NCI-H774 (cell line): ENCODE results near the gene ALDH3A1.

Experiments used
- DNase-seq: peaks from one replicate; lab custom pipeline; 2025; lab: John Stamatoyannopoulos, UW

Gene ALDH3A1

DNA sequence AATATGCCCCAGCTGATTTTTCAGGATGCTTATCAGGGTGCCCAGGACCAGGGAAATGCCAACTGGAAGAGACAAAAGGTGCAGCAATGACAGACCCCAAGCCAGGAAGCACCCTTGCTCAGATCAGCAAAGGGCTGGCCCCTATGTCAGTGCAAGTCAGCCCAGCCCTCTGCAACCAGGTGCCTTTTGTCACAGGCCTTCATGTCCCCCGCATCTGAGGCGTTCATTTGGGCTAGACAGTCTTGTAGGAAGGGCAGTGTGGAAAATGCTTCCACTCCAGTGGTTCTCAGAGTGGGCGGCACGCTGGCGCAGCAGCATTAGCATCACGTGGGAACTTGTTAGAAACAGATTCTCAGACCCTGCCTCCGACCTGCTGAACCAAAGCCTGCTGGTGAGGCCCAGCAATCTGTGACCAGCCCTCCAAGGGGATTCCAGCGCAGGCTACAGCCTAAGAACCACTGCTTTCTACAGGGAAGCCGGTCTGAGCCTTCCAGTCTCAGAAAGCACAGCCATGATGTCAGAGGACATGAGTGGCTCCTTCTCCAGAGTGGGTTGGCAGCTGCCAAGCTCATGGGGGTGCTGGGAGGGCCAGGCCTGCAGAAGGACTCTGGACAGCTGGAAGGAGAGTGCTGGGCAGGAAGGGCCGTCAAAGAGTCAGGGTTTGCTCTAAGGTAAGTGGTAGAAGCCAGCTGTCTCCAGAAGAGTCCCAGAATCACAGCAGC, 44.8 kb downstream of the ALDH3A1 start:
- DNase-seq, result no peak

DNA sequence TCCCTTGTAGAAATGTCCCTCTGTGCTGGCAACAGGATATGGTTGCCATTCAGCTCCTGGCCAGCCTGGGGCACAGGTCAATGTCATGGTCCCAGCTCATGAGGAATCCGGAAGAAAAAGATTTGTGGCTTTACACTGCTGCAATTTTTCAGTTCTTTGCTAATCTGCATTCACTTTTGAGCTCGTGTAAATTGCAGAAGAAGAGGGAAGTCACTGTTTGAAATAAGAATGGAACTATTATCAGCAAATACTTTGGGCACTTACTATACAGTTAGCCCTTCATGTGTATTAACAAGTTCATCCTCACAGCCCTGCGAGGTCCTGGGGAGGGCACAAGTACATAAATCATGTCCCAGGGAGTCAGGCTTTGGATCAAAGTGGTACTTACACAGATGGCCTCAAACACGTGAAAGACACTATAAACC, 45.9 kb downstream of the ALDH3A1 start:
- DNase-seq, result no peak
